Left colon (tissue), 2 donors: ENCODE data around the gene PGAM2. TPM values are rescaled to one million over a fixed set of nuclear protein-coding genes. Genes with fewer than 3 reads are reported as not detected.

ENCODE experiments used
- ATAC-seq: fragments of 200-7000 bp; cut with Tn5 transposase; one replicate; pipeline ENCODE4 v1.9.1; 2020; ENCODE audit warnings: mild to moderate bottlenecking, moderate library complexity
- DNase-seq, 2 donors: peaks; one replicate each; pipeline ENCODE4 v3.0.0-alpha.2; 2020
- intact Hi-C, 2 donors: fragments of 100-400 bp; cut with DNase I in 1 of 2; cut with micrococcal nuclease in 1 of 2; formaldehyde crosslinking; loops; one replicate each; pipeline versions ENCODE4 v1.11.2 to v1.14.0; 2022; cut with DNase I, micrococcal nuclease
- total RNA-seq, 2 donors: library from RNA; stranded (reverse); fragmentation: NEBNext Ultra II Directional; extraction: Animal tissue kit (Norgen Biotek cat#: 25700); gene quantifications; one replicate each; pipeline ENCODE4 v1.2.1, GENCODE V29; 2021
- donor health status: DM: no; HTN: no; CAD: no.
- donor health status: DM: yes; HTN: yes; CAD: no.

The PGAM2 gene
- total RNA-seq, 2 donors from 2014 or later = 0.58 to 0.64 TPM

DNA sequence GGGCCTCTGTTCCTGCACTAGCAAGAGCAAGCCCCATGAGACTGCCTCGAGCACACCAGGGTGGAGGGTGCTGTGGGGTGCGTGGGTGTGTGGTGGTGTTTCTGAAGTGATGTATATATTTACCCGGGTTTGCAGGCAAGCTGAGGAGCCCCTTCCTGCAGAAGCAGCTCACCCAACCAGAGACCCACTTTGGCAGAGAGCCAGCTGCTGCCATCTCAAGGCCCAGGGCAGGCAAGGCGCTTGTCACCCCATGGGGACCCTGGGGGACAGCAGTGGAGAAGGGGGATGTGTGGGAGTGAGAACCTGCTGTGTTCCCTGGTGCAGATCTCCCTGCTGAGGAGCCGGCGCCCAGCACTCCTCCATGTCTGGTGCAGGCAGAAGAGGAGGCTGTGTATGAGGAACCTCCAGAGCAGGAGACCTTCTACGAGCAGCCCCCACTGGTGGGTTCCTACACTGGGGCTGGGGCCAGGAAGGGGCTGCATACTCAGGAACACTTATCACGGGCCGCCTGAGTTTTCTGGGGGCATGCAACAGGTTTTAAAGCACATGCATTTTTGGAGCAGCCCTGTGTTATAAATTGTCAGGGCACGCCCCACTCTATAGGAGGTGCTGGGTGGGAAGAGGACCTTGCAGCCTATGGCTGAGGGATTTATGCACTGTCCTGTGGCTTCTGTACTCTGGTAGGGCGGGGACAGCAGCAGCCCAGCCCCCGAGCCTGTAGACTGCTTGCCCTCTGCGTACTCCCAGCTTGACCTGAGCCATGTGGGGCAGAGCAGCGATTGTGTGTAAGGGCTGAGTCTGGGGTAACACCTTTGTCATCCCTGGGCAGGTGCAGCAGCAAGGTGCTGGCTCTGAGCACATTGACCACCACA, 5.9 kb downstream of the PGAM2 start:
- DNase-seq = peak in 1 of 2 donors; percentile 21
- intact Hi-C loops = no loop called here
- ATAC-seq = no peak

DNA sequence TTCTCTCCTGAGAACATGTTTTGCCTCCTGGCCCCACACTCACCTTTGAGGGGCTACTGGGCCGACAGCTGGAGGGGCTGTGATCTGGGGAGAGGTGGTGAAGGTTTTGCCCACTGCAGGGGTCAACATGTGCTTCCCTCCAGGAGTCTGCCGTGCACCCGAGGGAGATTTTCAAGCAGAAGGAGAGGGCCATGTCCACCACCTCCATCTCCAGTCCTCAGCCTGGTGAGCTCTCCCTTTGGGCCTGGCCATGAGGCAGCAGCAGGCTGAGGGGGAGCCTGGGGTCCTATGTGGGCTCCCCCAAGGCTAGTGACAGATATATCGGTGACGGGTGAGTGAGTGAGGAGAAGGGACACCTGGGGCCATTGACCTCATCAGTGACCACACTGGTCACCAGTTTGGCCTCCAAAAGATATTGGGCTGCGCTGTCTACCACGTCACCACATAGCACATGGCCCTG, 6.6 kb downstream of the PGAM2 start:
- ATAC-seq (no peak), DNase-seq (no peak)
- intact Hi-C loops = no loop called here

DNA sequence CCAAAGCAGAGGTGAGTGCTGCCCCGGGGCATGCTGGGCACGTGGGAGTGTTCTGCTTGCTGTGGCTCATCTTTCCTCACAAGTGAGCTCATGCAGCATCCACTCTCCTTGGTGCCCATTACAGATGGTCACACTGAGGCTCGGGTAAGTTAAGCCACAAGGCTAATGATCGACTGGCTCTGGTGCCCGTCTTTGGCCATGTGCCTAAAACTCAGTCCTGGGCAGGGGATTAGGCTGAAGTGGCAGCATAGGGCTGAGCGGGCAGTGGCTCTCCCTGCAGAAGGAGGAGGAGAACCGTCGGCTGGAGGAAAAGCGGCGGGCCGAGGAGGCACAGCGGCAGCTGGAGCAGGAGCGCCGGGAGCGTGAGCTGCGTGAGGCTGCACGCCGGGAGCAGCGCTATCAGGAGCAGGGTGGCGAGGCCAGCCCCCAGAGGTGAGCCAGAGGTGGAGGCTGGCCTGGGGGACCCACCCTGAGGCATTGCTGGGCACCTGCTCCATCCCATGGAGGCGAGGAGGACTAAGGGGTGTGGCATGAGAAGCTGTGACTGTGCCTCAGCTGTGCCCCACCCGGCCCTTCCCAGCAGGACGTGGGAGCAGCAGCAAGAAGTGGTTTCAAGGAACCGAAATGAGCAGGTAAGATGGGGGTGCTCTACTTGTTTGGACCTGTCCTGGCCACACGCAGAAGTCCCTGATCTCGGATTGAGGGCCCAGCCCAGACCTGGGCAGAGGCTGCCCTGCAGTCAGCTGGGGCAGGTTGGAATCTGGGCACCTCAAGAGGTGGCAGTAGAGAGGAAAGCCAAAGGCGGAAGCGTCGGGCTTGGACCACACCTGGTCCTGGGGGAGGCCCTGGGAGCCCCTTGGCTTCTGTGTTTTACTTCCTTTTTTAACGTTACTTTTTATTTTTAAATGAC, 7.3 kb downstream of the PGAM2 start:
- ATAC-seq = no peak
- intact Hi-C loops = no loop called here
- peak in 1 of 2 donors; percentile 22 for DNase-seq

DNA sequence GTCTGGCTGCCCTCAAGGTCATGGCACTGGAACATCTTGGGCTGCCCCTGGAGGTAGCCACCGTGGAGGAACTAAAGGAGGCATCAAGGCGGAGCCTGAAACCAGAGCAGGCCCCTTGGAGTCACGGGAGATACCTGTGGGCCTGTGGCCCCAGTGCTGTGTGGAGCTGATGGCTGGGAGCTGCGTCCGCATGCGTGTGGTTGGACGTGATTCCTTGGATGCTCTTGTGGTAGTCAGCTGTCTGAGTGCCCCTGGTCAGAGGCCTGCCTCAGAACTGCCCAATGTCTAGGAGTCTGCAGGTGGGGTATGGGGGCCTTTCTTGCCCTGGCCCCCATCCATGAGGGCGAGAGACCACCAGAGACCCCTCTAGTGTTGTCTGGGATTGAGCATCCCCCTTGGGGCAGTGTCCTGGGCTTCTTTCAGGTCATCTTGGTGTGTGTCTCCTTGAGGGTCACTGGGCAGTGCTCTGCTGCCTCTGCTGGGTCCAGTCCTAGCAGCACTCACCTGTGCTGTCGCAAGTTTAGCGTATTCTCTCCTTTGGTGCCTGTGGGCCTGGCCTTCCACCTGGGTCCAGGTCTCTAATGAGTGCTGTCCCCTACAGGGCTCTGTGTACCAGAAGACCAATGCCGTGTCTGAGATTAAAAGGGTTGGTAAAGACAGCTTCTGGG, 8.1 kb downstream of the PGAM2 start:
- DNase-seq (peak in 1 of 2 donors; percentile 20), ATAC-seq (no peak)
- intact Hi-C loops = no loop called here

DNA sequence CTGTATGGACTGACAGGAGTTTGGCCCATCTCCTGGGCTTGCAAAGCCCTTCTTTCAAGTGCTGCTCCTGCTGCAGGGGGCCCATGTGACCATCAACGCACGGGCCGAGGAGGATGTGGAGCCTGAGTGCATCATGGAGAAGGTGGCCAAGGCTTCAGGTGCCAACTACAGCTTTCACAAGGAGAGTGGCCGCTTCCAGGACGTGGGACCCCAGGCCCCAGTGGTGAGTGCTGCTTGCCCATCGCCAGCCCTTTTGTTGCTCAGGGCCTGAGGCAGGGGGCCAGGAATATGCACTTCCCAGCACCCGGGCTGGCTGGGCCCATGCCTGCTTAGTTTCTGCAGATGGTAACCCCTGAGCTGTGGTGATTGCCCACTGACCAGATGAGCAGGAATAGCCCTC, 8.7 kb downstream of the PGAM2 start:
- peak in 1 of 2 donors; percentile 14 for DNase-seq
- intact Hi-C loops = no loop called here
- ATAC-seq = no peak

DNA sequence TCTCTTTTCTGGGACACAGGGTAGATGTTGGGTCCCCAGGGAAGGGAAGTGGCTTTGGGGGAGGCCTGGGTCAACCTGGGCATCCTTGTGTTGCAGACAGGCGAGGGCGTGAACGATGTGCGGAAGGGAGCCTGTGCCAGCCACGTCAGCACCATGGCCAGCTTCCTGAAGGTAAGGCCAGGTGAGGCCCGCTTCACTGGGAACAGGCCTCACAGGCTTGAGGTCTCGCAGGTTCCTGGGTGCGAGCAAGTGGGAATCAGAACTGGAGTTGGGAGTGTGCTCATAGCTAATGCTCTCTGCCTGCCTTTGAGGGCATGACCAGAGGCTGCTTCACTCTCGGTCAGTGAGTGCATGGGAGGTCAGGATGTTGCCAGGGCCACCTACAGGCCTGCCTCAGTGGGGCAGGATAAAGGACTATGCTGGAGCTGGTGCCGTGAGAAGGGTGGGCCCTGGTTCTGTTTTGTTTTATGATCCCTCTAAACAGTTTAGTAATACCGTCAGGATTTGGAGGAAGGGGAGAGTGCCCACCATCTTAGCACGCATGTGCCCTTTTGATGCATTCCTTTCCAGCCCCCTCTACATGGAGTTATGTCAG, 12.5 kb downstream of the PGAM2 start:
- DNase-seq = peak in 1 of 2 donors; percentile 16
- ATAC-seq = no peak
- intact Hi-C loops = no loop called here

DNA sequence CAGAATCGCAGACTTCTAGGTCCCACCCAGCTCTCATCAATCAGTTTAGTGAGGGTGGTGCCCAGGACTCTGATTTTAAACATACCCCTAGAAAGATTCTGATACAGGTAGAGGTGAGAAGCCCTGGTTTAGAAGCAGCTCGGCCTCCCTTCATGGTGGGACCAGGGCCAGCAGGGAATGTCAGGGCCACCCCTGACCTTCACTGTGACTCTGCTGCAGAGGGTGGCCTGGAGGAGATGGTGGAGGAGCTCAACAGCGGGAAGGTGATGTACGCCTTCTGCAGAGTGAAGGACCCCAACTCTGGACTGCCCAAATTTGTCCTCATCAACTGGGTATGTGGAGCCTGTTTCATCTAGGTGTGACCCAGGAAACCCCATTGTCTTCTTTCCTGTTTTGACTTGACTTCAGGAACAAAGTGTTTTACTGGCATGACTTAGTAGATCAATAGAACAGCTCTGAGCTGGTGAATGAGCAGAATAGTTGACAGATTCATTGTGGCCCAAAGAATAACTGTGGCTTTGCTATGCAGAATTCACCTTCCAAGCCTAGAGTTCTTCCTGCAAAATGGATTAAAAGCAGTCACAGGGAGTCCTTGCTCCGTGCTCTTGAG, 13.7 kb downstream of the PGAM2 start:
- intact Hi-C loops = no loop called here
- DNase-seq (peak in 1 of 2 donors; percentile 4), ATAC-seq (no peak)

DNA sequence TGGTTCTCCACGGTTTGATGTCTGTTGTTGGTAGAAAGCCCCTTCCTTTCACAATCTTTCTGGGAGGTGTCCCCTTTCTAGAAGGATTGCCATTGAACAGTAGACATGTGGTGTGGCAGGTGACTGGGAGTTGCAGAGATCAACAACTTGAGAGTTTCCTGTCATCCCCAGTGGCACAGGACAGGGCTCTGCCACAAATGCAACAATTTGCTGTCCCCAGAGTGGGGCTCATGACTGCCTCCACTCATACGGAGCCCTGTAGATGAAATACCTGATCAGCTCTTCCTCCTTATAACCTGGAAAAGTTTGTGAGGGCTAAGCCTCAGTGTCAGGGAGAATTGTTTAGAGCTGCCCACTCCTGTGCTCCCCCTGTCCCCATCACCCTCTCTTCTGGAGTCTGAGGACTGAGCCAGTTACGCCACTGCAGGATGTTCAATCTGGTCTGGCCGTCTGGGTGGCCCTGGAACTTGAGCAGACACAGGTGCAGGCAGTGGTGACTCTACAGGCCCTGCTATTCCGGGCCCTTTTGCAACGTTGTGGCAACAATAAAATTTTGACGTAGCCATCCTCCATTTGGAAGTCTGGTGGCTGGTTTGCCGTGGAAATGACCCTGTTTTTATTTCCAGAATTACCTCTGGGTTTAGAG, 14.3 kb downstream of the PGAM2 start:
- intact Hi-C loops = no loop called here
- ATAC-seq = no peak
- peak in 1 of 2 donors; percentile 4 for DNase-seq

DNA sequence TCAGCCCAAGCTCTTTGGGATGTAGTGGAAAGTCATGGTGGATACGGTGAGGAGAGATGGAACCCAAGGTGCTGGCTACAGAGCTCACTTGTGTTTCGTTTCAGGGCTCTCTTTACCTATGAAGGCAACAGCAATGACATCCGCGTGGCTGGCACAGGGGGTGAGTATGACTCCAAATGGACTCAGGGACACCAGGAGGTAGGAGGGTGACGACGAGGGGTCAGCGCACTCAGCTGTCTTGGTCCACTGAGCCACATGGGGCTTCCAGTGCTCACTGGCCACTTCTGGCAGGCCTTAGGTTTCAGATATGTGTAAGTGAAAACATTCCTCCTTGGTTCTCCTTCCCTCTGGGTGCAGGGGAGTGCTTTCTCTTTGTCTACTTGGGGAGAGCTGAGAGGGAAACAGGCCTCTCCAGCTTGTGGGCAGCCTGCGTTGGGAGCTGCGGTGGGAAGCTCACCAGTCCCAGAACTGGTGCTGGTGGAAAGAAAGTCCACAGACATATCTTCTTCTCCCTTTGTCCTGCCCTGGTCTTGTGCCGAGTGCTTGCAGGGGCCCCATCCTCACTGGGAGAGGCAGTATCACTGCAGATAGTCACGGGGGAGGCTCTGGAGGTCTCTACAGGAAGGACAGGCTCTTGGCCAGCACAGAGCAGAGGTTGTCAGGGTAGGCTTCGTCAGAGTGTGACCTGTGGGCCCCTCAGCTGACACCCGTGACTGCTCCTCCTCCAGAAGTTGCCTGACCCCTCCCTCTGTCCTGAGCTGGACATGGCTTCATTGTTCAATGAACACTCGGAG, 15.0 kb downstream of the PGAM2 start:
- DNase-seq (no peak), ATAC-seq (no peak)
- intact Hi-C loops = no loop called here

DNA sequence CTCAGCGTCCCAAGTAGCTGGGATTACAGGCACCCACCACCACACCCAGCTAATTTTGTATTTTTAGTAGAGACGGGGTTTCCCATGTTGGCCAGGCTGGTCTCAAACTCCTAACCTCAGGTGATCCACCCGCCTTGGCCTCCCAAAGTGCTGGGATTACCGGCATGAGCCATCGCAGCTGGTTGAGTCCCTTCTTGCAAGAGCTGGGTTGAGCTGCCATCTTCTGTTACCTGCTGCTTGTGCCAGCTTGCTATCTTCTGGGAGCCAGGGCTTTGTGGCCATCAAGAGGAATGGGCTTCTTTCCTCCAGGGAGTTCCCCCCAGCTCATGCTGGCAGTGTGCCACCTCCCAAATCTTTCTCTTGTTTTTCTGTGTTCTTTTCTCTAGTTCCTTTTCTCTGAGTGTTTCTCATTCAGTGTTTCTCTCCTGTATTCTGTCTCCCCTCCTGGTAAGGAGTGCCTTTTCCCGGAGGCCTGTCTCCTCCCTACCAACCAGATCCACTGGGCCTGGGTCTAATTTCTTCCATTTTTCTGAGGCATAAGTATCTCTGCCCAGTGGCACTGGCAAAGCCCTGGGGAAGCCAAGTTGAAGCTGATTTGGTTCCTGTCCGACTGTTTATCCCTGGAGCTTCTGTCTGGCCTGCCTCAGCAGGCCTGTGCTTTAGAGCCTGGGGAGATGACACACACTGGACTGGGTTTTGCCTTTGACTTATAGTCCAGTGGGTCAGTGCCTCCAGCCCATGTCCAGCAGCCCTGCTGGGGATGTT, 17.2 kb downstream of the PGAM2 start:
- intact Hi-C loops = no loop called here
- no peak for DNase-seq
- ATAC-seq = no peak

DNA sequence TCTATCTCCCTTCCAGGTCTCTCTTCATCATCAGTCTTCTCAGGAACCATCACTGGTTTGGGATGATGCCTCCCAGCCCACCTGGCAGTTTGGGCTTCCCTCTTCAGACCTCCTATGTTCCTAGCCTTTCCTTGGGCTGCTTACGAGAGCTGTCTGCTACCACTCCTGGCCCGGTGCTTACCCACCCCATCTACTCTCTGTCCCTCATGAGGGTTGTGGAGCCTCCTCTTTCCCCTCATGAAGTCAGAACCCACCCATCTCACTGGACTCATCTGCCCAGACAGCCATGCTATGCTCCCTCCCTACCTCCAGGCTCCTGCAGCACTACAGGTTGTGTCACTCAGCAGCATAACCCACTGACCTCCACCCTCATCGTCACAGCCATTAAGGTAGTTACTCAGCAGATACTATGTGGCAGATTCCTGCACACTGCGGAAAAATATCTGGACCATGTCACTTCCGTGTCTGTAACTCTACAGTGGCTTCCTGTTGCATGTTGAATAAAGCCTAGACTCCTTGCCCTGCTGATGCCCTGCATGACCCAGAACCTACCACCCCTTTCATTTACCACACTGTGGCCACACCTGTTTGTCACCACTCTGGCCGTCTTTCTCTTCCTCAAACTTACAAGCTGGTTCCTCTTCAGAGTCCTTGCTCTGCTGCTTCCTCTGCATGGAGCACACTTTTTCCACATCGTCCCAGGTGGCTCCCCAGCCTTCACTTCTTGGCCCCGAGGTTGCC, 18.9 kb downstream of the PGAM2 start:
- DNase-seq = no peak
- peak; percentile 5 for ATAC-seq
- intact Hi-C loops = no loop called here

DNA sequence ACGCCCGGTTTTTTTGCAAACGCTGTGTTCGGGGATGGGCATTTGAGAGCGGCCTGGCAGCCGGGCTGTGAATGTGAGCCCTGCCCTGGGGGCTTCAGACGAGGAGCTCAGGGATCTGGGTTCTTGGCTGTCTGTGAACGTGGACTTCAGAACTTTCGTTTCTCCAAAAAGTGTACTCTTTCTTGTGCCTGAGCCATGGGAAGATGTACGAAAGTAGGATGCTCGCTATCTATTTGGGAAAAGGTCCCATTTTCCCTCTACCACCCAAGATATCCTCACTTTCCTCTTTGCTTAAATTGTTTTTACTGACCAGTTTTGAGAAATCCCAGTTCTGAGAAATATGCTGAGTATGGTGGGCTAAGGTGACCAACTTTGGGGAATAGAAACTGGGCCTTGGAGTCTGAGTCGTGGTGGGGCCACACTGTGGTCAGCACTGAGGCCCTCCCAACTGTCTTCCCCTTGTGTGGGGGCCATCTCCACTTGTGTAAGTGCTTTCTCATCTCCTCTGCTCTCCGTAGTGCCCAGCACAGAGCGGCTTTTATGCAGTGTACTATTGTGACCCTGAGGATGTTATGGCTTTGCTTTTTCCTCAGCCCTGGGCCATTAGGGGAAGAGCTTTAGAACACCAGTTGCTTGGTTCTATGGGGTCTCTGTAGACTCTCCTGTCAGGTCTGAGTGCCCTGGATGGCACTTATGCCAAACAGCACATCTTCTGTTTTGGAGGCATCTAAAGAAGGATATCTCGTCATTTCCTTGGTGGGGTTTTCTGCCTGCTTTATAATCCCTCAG, 19.9 kb downstream of the PGAM2 start:
- DNase-seq (no peak), ATAC-seq (no peak)
- intact Hi-C loops = no loop called here

DNA sequence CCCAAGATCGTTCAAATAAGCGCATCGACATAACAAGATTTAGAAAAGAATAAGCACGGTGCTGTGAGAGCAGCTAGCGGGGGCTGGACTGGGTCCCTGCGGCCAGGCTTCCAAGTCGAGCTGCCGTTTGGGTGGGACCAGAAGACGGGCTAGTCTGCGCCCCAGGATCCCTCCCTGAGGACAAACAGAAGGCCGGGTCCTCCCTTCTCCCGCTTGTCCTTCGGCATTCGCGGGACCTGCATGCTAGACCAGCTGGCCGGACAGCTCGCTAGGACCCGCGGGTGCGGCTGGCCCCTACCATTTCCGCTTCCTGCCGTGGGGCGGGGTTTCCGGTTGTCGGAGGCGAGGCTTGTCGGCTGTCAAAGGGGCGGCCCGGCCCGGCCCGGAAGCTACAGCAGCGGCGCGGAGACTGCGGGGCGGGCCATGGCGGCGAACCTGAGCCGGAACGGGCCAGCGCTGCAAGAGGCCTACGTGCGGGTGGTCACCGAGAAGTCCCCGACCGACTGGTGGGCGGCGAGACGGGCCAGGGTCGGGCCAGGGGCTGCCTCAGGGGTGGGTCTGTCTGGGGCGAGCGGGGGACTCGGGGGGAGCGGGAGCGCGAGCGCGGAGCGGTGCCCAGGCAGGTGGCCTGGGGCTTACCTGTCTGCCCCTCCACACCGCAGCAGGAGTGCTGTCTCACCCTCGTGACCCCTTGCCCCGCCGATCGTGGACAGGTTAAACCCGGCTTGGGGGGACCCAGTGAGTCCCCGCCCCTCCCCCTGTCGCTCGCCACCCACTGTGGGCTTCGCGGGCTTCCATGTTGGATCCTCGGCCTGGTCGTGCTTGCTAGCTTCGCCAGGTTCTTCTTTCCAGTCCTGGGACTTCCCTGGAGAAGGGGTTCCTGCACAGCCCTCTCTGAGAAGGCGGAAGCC, 20.8 kb downstream of the PGAM2 start, which contains the start of gene DBNL:
Gene DBNL, plus strand, starts transcription at position 388 of the 911 bp plus-strand sequence. Its CDS starts 36 bp downstream, at position 424.
- peak; percentile 88 for ATAC-seq
- intact Hi-C loops = no loop called here

DNA sequence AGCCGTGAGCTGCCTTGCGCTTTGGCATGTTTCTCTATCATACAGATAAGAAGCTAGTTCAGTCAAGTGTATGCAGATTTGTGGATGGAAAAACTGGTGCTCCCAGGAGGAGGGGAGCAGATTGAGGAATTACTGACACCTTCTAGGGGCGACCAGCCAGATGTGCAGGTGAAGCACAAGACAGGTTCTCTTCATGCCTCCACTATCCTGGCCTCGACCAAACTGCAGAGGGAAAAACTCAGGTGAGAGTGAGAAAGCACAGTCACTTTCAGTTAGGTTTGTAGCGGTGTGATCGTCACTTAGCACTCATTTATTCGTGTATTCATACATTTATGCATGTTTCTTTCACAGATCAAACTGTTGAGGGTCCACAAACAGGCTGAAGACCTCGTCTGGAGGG, 21.5 kb downstream of the PGAM2 start:
- intact Hi-C loops = no loop called here
- ATAC-seq = no peak
- DNase-seq = no peak

More for the DNA sequence above, 20.8 kb downstream of the PGAM2 start, which contains the start of gene DBNL:
- DNase-seq = peak; percentile 96 to 98
